ENCODE results near the gene PHYKPL.

PHYKPL gene

GRCh38 chr5:178221853-178222252 is 10.7 kb downstream of the PHYKPL start:
- no peak for DNase-seq

GRCh38 chr5:178221282-178221681 is 11.3 kb downstream of the PHYKPL start:
- DNase-seq: no peak

GRCh38 chr5:178218827-178219226 is 13.8 kb downstream of the PHYKPL start:
- no peak for DNase-seq

GRCh38 chr5:178218237-178218776 is 14.3 kb downstream of the PHYKPL start:
- DNase-seq: no peak

- no peak for DNase-seq
Observed at GRCh38 chr5:178216779-178217178, 15.8 kb downstream of the PHYKPL start.

- no peak for DNase-seq
Observed at GRCh38 chr5:178216088-178216534, 16.5 kb downstream of the PHYKPL start.

- DNase-seq: no peak
Observed at GRCh38 chr5:178215280-178216002, 17.2 kb downstream of the PHYKPL start.

- no peak for DNase-seq
Observed at GRCh38 chr5:178214160-178214803, 18.3 kb downstream of the PHYKPL start.

- DNase-seq: no peak
Observed at GRCh38 chr5:178213748-178214151, 18.9 kb downstream of the PHYKPL start.

- DNase-seq: no peak
Observed at GRCh38 chr5:178213003-178213461, 19.6 kb downstream of the PHYKPL start.

- DNase-seq: no peak
Observed at GRCh38 chr5:178212241-178213002, 20.2 kb downstream of the PHYKPL start.

GRCh38 chr5:178211095-178212048 is 21.2 kb downstream of the PHYKPL start:
- DNase-seq: no peak

- no peak for DNase-seq
Observed at GRCh38 chr5:178210686-178211085, 21.9 kb downstream of the PHYKPL start.

GRCh38 chr5:178210073-178210535 is 22.5 kb downstream of the PHYKPL start:
- DNase-seq: no peak

- DNase-seq: no peak
Observed at GRCh38 chr5:178209334-178210072, 23.1 kb downstream of the PHYKPL start.

GRCh38 chr5:178208540-178209227 is 23.9 kb downstream of the PHYKPL start:
- DNase-seq: no peak

- DNase-seq: no peak
Observed at GRCh38 chr5:178207917-178208280, 24.7 kb downstream of the PHYKPL start.

GRCh38 chr5:178207183-178207916 is 25.3 kb downstream of the PHYKPL start:
- DNase-seq: no peak

GRCh38 chr5:178206166-178207101 is 26.2 kb downstream of the PHYKPL start:
- DNase-seq: no peak

Measured in activated CD4-positive, alpha-beta T cell treated with anti-CD3 and anti-CD28 coated beads for 1 hour (primary cell).